HG02885 (cell line): Measurements from ENCODE around the gene HSD17B12.

ENCODE experiments used
- ATAC-seq: cut with Tn5 transposase; IDR thresholded peaks from one replicate; pipeline ENCODE4 v1.9.1; 2021; ENCODE audit warnings: mild to moderate bottlenecking; ENCODE audit not compliant: unreplicated experiment, poor library complexity

HSD17B12 gene

DNA sequence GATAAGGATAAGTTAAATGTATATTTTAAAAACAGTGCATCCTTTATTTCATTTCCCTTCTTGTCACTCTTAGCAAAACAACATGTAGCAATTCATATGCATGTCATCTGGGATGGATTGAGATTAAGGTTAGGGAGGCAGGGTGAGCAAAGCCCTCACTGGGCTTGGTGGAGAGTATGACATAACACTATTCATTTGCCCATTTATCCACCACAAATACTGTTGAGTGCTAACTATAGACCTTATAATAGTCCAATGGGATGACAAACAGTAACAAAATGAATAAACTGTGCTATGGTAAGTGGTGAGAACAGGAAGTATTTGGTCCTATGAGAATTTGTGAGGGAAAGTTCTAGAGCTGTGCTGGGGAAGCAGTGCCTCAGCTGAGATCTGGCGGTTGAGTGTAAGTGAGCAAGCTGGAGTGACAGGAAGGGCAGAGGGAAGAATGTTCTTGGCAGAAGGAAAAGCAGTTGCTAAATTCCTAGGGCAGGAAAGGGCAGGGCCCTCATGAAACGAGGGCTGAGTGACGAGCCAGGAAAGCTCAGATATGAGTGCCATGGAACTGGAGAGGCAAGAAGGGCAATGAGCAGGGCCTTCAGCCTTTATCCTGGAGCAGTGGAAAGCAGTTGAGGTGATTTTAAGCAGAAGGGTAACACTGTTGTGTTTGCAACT, 6.7 kb downstream of the HSD17B12 start:
- ATAC-seq: no peak

GRCh38 chr11:43688394-43688793, 7.9 kb downstream of the HSD17B12 start:
- ATAC-seq: no peak

DNA sequence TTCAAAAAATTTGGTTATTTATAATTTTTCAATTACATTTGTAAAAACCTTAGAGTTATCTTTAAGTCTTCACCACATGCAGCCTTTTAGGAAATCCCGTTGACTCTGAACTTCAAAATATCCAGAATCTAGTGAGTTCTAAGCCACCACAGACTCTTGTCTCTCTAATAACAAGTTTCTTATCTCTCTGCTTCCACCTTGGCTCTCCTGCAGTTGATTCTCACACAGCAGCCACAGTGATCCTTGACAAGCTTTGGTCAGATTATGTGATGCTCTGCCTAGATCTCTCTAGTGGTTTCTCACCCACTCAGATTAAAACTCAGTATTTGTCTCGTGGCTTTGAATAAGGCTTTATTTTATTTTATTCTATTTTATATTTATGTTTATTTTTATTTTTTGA, 8.6 kb downstream of the HSD17B12 start:
- ATAC-seq: no peak

GRCh38 chr11:43690929-43691725, 10.6 kb downstream of the HSD17B12 start:
- ATAC-seq: no peak

DNA sequence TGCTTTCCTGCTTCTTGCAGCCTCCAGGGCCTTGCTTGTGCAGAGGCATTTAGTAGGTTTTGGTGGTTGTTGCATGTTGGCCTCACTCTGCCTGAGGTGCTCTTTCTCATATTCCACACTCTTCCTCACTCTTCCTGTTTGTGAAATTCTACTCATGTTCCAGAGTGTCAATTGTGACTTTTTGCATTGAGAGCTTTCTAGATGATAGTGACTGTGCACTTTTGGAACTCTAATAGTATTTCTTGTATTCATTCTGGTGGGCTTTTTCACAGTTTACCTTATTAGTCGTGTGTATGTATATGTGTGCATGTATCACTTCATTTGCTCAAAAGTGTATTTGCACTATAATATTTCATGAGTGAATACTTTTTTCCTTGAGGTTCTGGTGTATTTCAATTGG, 11.3 kb downstream of the HSD17B12 start:
- ATAC-seq: no peak

GRCh38 chr11:43693069-43693468, 12.5 kb downstream of the HSD17B12 start:
- ATAC-seq: no peak

DNA sequence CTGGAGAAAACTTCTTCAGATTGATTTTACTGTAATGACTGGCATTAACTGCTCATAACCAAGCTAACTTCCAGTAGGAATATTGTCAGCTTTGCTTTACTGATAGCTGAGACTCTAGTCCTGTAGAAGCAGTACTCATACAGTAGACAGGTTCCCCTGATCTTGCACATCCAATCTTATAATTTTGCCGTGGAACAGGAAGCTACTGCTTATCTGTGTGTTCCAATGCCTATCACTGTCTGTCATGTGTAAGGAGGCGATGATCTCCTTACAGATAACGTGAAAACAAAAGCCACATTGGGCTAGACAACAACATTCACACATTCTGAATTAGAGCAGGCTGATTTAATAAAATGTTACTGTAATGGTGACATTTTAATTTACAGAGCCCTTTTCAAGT, 13.2 kb downstream of the HSD17B12 start:
- peak; percentile 3 for ATAC-seq

- ATAC-seq: peak; percentile 73
Measured at GRCh38 chr11:43694477-43694876, 13.9 kb downstream of the HSD17B12 start.

DNA sequence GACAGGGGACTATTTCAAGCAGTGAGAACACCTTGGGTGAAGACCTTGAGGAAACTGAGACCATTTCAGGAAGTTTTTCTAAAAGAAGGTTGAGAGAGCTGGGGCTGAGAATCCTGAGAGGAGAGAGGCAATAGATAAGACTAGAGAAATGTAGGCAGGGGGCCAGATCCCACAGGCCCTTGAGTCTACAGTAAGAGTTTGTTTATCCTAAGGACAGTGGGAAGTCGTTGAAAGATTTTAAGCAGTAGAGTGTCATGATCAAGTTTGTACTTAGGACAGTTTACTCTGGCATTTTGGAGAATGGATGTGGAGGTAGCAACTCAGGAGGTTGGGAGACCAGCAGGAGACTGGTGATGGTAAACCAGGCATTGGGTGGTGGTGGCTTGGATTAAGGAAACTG, 17.1 kb downstream of the HSD17B12 start:
- ATAC-seq: no peak

- ATAC-seq: no peak
Measured at GRCh38 chr11:43699870-43700269, 19.3 kb downstream of the HSD17B12 start.

DNA sequence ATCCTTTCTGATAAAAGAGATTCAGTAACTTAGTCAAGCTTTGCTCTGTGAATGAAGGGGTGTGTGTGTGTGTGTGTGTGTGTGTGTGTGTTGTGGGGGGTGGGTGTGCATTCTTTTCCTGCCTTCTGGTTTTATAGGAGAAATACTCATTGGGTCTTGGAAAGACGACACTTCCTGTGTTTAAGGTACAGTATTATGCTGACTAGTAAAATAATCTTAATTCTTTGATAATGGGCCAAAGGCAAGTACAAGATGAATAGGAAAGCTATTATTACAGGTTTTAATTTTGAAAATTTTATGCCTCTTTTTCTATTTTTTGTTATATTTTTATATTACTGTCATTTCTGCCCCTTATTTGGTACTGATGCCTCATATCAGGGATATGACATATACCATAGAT, 26.1 kb downstream of the HSD17B12 start:
- no peak for ATAC-seq

DNA sequence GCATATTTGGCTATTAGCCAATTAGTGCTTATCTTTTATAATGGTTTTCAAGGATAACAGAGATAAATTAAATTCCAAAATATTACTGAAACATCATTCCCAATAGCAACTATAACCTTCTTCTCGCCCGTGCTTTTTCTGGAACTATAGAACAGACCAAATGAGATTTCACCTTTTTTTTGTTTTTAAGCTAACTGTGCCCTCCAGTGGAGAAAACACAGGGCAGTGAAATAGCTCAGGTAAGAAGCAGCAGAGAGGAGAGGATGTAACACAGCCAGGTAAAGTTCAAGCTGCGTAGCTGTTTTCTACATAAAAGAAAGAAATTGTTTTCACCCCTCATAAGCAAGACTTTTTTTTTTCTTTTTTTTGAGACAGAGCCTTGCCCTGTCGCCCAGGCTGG, 28.2 kb downstream of the HSD17B12 start:
- ATAC-seq: no peak

DNA sequence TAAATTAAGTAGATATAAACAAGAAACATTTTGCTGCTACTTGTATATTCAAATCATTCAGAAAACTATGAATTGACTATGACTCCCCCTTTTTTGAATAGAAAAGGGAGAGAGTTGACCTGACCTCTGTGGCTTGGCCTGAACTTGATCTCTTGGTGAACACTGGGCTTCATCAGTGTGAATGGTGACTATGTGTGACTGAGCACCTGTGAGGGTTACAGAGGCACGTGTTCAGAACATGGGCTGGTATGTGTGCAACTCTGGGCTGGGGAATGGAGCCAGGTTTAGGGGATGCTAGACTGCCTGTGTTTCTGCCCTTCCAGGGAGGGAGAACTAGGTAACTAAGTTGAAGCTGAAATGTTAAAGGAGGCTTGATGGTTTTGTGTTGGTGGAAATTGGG, 29.2 kb downstream of the HSD17B12 start:
- ATAC-seq: no peak

DNA sequence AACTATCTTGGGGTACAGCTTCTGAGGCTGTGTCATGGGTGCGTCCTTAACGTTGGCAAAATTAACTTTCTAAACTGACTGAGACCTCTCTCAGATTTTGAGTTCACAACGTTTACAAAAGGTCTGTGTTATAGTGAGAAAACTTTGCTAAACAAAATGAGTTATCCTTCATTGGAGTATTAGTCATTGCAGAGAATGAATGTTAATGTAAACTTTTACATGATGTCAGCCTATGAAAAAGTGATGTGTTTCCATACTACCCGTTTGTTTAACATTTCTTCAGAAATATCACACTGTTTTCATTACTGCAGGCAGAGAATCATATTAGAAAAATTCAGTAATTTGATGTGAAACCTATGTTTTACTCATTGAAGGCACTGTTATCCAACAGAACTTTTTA, 32.1 kb downstream of the HSD17B12 start:
- ATAC-seq: no peak

DNA sequence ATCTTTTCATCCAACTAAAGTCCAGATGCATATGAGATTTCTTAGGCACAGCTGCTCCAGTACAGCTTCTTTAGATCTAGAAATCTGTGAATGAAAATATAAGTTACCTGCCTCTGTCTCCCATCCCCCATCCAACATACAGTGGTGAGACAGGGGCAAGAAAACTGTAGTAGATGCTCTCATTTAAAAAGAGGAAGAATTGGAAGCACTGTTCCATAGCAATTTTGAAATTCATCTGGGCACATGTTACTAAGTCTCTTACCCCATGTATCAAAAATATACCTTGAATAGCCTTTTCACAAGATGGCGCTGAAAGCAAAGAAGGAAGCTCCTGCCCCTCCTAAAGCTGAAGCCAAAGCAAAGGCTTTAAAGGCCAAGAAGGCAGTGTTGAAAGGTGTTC, 37.8 kb downstream of the HSD17B12 start:
- no peak for ATAC-seq

- no peak for ATAC-seq
Measured at GRCh38 chr11:43723617-43724016, 43.1 kb downstream of the HSD17B12 start.

- no peak for ATAC-seq
Measured at GRCh38 chr11:43732225-43732624, 51.7 kb downstream of the HSD17B12 start.

GRCh38 chr11:43734256-43734655, 53.7 kb downstream of the HSD17B12 start:
- ATAC-seq: no peak

- ATAC-seq: no peak
Measured at GRCh38 chr11:43735115-43735514, 54.6 kb downstream of the HSD17B12 start.

GRCh38 chr11:43735961-43736360, 55.4 kb downstream of the HSD17B12 start:
- no peak for ATAC-seq

DNA sequence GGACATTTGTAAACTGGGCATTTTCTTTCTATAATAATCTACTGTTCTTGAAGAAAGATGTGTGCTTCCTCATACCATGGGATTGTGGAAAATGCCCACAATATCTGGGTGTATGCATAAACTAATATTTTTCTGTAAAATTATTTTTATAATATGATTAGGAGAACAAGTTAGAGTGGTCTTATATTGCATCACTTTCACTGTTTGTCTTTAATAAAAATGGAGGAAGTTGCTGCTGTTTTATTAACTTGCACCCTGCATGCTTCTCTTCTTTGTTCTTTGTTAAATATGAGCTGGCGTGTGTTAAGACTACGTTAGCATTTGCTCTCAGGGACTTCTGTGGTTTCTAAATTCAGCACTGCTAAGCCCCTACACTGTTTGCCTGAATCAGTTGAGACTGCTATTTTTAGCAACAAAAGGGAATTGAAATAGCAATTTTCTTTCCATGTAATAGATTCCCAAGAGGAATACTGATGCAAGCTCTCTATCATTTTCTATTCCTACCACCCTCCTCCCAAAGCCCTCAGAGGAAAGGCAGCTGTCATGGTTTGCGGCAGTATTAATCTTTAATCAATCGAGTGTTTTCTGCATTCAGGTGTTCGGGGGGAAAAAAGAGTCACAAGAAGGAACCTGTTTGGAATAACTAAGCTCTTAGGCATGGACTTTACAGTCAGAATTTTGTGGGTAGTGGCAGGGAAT, 56.1 kb downstream of the HSD17B12 start:
- no peak for ATAC-seq
